Breast epithelium (tissue), 3 donors: ENCODE measurements around the gene ANKRD63.

ENCODE experiments used
- CTCF ChIP-seq, 3 donors: fragments of 450-650 bp; IDR thresholded peaks; one replicate each; pipeline ENCODE4 v1.5.1; 2016 to 2017; ENCODE audit warnings: antibody characterized with exemption in 3 of 3, mild to moderate bottlenecking in 3 of 3, moderate library complexity in 3 of 3
- POLR2AphosphoS5 ChIP-seq, 3 donors: sonication (generic); formaldehyde crosslinking; IDR thresholded peaks; one replicate each; pipeline ENCODE4 v1.6.1; 2017; ENCODE audit warnings: antibody characterized with exemption in 3 of 3

GRCh38 chr15:40244961-40245523, 37.8 kb downstream of the ANKRD63 start:
- TF ChIP-seq CTCF (IDR thresholded peaks at IDR 0.05) (no peak), POLR2AphosphoS5 (IDR thresholded peaks at IDR 0.05) (no peak)
